BJ (cell line): ENCODE data around the gene CEP295NL. TPM values are rescaled to one million over a fixed set of nuclear protein-coding genes. Genes with fewer than 3 reads are reported as not detected.
"Not testable (repeated sequence)": the region's sequence is repeated elsewhere in the genome, so short reads cannot be mapped to it uniquely, and the experiment has no call there.

ENCODE experiments used
- CTCF ChIA-PET: fragments of 350-600 bp; formaldehyde crosslinking; extraction: SDS; loops from one replicate; lab custom pipeline; 2021; ENCODE audit warnings: antibody characterized with exemption, inconsistent platforms; lab: Yijun Ruan, JAX
- POLR2A ChIA-PET: fragments of 300-600 bp; sonication (Branson Sonifier 250); formaldehyde crosslinking; extraction: SDS; loops from one replicate; lab custom pipeline; 2021; ENCODE audit warnings: antibody characterized with exemption; lab: Charles Lee
- DNase-seq: peaks from one replicate; pipeline ENCODE4 v3.0.0-alpha.2; 2011; ENCODE audit warnings: low read depth
- H3K27me3 ChIP-seq: 2 replicates; pipeline ENCODE4 v1.6.0; 2011; ENCODE audit warnings: low read length; ENCODE audit not compliant: control insufficient read depth, insufficient read depth
- H3K36me3 ChIP-seq: 2 replicates; pipeline ENCODE4 v1.5.1; 2011; ENCODE audit warnings: low read length; ENCODE audit not compliant: control insufficient read depth, insufficient read depth
- H3K4me3 ChIP-seq: 2 replicates; pipeline ENCODE4 v1.5.1; 2011; ENCODE audit warnings: low read depth, mild to moderate bottlenecking, control low read depth, low read length
- polyA plus RNA-seq: library from polyadenylated mRNA; depleted of rRNA; stranded (reverse); fragments of >200 nt; gene quantifications from 2 replicates; pipeline ENCODE4 v1.2.3, GENCODE V29; 2011
- TF ChIP-seq, protein P1 (sequence below): IDR thresholded peaks from 2 replicates; pipeline ENCODE4 v1.5.1; 2011; ENCODE audit warnings: low read depth, mild to moderate bottlenecking, control low read depth, inconsistent platforms, low read length, moderate library complexity; ENCODE audit not compliant: insufficient read depth

CEP295NL gene
- polyA plus RNA-seq, 1 experiment, result 0.15 TPM

DNA sequence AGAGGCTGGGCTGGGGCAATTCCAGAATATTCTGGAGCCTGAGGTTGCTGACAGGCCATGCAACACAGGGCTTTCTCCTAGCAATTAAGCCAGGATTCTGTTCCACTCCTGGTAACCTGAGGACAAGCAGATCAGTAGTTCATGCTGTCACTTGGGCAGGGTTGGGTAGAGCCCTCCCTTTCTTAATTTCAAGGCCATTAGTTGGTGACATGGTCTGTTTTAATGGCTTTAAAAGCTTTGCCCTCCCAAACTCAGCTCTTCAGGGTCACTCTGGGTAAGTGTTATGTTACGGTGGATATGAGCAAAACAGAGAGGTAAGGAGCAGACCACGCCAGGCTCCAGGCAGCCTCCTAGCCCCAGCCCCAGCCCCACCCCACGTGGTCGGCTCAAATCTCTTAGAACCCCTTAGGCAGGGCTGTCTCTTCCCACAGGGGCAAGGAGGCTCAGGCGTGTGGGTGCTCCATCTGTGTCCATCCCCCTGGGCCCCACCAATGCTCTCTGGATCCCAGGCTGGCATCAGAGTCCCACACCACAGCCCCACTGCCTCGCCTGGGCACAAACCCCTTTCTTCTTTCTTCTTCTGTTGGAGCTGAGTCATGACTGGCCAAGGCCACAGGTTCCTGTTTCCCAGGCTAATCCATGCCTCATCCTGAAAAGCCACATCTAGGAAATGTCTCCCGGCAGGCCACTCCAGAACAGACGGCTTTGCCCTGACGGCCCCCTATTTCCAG, 27.5 kb downstream of the CEP295NL start:
- Histone ChIP-seq H3K36me3 (peaks cover 14% of the 10 kb centered on the region), H3K4me3 (no peak overlapping the region), H3K27me3 (no peaks in the 10 kb centered on the region)
- CTCF ChIA-PET, result interaction anchor here (0.7 to 1.2 kb wide), 2 partner anchors 10 to 89 kb away, joined by 3 to 4 read pairs; no protein-coding TSS in a partner anchor
- POLR2A ChIA-PET, result interaction anchor here (0.6 to 0.7 kb wide), 2 partner anchors 8 to 44 kb away, joined by 3 to 19 read pairs; no protein-coding TSS in a partner anchor
- DNase-seq, result no peak
- TF ChIP-seq, protein P1, sequence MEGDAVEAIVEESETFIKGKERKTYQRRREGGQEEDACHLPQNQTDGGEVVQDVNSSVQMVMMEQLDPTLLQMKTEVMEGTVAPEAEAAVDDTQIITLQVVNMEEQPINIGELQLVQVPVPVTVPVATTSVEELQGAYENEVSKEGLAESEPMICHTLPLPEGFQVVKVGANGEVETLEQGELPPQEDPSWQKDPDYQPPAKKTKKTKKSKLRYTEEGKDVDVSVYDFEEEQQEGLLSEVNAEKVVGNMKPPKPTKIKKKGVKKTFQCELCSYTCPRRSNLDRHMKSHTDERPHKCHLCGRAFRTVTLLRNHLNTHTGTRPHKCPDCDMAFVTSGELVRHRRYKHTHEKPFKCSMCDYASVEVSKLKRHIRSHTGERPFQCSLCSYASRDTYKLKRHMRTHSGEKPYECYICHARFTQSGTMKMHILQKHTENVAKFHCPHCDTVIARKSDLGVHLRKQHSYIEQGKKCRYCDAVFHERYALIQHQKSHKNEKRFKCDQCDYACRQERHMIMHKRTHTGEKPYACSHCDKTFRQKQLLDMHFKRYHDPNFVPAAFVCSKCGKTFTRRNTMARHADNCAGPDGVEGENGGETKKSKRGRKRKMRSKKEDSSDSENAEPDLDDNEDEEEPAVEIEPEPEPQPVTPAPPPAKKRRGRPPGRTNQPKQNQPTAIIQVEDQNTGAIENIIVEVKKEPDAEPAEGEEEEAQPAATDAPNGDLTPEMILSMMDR, result no peak

DNA sequence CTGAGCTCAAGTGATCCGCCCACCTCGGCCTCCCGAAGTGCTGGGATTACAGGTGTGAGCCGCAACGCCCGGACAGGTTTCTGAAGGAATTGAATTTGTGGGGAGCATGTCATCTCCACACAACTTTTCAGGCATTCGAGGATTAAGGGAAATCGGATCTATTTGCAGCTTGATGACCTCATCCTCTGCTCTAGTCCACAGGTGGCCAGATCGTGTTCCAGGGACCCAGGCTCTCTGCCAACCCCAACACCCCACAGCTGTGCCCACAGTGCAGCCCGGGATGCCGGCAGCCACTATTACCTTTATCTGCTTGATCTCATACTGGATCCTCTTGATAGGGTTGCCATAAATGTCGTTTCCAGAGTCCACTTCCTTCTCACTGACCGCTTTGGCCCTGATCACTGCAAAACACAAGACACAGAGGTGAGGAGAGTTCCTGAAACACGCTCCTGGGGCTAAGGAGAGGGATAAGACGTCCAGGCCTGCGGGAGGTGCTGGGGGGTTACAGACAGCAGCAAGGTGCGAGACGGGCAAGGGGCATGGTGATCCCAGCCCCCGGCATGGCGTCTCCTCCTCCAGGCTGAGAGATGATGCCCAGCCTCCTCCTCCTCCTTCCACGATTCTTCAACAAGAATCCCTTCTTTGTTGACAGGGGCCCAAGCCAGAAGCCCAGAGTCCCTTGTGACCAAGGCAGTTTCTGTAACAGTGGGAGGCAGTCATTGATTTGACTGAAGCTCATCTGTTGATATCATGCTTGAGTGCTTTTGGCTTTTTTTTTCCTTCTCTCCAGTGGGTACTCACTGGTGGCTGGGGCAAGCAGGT, 29.3 kb downstream of the CEP295NL start:
- TF ChIP-seq, protein P1, result no peak
- Histone ChIP-seq H3K4me3 (no peak overlapping the region), H3K36me3 (peaks cover 16% of the 10 kb centered on the region), H3K27me3 (no peaks in the 10 kb centered on the region)
- ChIA-PET POLR2A (no interaction called here), CTCF (interaction anchor here (1.3 to 2.3 kb wide), 2 partner anchors 8 to 98 kb away, joined by 4 to 9 read pairs; no protein-coding TSS in a partner anchor)
- no peak for DNase-seq

DNA sequence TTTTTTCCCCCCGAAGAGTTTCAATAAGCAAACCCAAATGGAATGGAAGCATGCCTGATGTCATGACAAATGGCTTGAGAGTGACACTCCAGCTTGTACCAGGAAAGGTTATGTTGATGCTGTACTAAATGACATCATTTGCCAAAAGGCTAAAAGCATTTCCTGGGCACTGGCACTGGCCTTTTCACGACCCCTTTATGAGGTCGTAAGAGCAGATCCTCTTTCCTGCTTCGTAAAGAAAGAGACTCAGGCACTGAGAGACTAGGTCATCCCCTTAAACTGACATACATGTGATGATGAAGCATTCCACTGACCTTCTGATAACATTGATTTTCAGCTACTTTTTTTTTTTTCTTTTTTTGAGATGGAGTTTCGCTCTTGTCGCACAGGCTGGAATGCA, 30.5 kb downstream of the CEP295NL start:
- Histone ChIP-seq H3K4me3 (no peak overlapping the region), H3K27me3 (no peaks in the 10 kb centered on the region), H3K36me3 (peaks cover 17% of the 10 kb centered on the region)
- ChIA-PET CTCF (interaction anchor here (2.3 kb wide), 1 partner anchor 99 kb away, joined by 9 read pairs; no protein-coding TSS in a partner anchor), POLR2A (no interaction called here)
- DNase-seq, result no peak
- TF ChIP-seq, protein P1, result no peak

DNA sequence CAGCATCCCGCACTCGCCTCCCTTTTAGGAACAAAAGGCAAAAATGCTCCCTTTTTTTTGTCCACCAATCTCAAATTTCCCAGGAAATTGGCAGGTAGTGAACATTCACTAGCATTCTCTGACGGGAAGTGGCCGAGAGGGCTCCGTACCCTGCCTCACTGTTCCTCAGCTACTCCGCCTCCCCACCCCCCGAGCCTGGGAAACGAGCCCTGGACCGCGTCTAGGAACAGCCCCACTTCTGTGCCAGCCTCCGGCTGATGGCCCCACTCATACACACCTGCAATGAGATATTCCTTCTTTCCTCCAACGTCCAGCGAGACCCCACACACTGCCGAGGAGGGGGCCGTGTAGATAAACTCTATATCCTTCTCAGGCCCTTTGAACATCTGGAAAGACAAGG, 32.4 kb downstream of the CEP295NL start:
- Histone ChIP-seq H3K27me3 (no peaks in the 10 kb centered on the region), H3K36me3 (peaks cover 18% of the 10 kb centered on the region), H3K4me3 (no peak overlapping the region)
- no peak for DNase-seq
- TF ChIP-seq, protein P1, result no peak
- ChIA-PET CTCF (no interaction called here), POLR2A (no interaction called here)

DNA sequence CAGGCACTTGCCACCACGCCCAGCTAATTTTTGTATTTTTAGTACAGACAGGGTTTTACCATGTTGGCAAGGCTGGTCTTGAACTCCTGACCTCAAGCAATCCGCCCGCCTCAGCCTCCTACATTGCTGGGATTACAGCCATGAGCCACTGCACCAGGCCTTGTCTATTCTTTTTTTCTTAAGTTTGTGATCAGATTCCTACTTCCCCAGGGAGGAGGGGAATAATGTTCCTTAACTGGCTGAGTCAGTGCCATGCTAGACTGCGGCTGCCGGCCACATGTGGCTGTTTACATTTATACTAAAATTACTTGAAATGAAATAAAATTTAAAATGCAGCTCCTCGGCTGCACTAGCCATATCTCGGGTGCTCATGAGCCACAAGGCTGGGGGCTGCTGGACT, 34.6 kb downstream of the CEP295NL start:
- CTCF ChIA-PET, result interaction anchor here (0.7 to 4.6 kb wide), 5 partner anchors 15 to 524 kb away, joined by 3 to 63 read pairs (median 3); no protein-coding TSS in a partner anchor
- Histone ChIP-seq H3K27me3 (no peaks in the 10 kb centered on the region), H3K36me3 (peaks cover 18% of the 10 kb centered on the region), H3K4me3 (no peak overlapping the region)
- POLR2A ChIA-PET, result interaction anchor here (0.6 kb wide), 1 partner anchor 56 kb away, joined by 4 read pairs; no protein-coding TSS in a partner anchor
- peak; percentile 52 for DNase-seq
- TF ChIP-seq, protein P1, result no peak

DNA sequence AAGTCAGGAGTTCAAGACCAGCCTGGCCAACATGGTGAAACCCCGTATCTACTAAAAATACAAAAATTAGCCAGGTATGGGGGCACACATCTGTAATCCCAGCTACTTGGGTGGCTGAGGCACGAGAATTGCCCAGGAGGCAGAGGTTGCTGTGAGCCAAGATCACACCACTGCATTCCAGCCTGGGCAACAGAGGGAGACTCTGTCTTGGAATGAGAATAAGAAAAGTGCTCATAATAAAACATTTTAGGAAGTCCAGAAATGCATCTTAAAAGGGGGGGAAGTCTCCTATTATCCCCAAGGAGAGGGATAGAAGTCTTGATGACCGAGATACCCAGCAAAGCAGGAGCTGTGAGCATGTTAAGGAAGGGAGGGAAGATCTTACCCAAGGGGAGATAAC, 36.0 kb downstream of the CEP295NL start:
- DNase-seq, H3K4me3 ChIP-seq, POLR2A ChIA-PET, H3K27me3 ChIP-seq: not testable (repeated sequence)
- H3K36me3 ChIP-seq, result peaks cover 14% of the 10 kb centered on the region
- CTCF ChIA-PET, result interaction anchor here (1.0 to 4.6 kb wide), 5 partner anchors 11 to 108 kb away, joined by 4 to 63 read pairs (median 11); no protein-coding TSS in a partner anchor
